GM19193 (cell line): ENCODE measurements around the gene GRIN2A.

Source experiments
- POLR2A ChIP-seq: IDR thresholded peaks from 4 replicates; pipeline ENCODE4 v1.6.1; 2011; ENCODE audit not compliant: insufficient read depth, insufficient read length; ENCODE audit errors: extremely low read depth

Gene GRIN2A

DNA sequence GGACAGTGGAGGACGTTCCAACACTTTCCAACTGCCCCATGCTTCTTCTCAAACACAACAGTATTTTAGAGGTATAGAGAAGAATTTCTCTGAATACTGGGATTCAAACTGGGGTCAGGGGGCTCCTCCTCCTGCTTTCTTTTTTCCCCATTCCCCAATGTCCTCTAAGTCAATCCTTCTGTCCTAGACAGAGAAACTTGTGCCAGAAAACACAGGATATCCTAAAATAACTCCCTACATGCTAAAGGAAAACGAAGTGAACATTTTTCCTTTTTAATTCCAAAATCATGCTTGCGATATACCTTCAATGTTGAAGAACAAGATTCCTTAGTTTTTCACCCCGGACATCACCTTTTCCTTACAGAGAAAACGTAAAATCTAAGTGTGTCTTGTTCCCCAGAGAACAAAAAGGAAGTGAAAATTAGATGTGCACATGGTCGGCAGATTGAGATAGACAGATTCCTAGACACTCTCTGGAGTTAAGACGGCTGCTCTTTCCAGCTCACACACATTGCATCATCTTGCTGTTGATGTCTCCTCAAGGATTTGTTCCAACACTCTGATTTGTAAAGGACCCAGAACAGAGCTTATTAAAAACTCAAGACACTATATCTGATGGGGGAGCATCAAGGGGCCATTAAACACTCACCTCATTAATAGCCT is 228.2 kb downstream of the GRIN2A start:
- TF ChIP-seq POLR2A: no peak

DNA sequence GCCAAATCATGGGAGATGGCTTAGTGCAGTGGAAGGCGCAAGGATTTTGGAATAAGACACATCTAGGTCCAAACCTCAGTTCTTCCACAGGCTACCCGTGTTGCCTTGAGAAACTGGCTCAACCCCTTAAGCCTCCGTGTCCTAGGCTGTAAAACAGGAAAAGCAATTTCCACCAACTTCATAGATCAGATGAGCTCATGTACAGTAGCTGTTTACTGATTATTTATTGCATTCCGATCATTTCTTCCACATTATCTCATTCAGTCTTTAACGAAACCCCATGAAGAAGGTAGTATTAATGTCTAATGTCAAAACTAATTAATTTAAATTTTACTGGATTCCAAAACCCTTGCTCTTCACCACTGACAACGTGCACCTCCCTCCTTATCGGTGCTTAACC is 231.6 kb downstream of the GRIN2A start:
- TF ChIP-seq POLR2A: no peak

DNA sequence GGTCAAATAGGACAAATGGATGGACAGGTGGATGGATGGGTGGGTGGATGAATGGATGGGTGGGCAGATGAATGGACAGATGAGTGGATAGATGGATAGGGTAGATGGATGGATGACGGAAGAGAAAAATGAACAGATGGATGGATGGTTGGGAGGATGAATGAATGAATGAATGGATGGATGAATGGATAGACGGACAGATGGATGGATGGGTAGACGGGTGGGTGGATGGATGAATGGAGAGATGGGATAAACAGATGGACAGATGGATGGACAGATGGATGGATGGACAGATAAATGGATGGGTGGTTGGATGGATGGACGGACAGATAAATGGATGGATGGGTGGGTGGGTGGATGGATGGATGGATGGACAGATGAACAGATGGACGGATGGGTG is 232.8 kb downstream of the GRIN2A start:
- no peak for TF ChIP-seq POLR2A

GRCh38 chr16:9948933-9949332 is 233.3 kb downstream of the GRIN2A start:
- no peak for TF ChIP-seq POLR2A

- no peak for TF ChIP-seq POLR2A
Observed at GRCh38 chr16:9946022-9946720, 236.1 kb downstream of the GRIN2A start.

- no peak for TF ChIP-seq POLR2A
Observed at GRCh38 chr16:9943121-9943520, 239.1 kb downstream of the GRIN2A start.

DNA sequence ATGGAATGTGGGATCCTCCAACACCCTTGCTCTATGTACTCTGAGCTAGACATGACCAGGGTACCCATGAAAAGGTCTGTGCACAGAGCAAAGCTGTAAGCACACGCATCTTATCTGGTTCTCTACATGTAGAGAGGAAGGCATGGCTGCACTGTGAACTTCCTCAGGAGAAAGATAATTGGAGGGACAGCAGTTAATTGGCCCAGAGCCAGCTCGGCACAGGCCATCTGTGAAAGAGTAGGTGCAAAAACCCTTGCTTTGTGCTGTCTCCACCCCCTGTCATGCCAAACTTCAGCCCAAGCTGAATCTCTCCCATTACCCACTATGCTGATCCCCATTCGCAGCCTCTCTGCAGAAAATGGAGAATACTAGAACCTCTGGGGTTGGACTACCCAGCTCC is 241.0 kb downstream of the GRIN2A start:
- no peak for TF ChIP-seq POLR2A

GRCh38 chr16:9934723-9935508 is 247.3 kb downstream of the GRIN2A start:
- TF ChIP-seq POLR2A: no peak

GRCh38 chr16:9932919-9933653 is 249.1 kb downstream of the GRIN2A start:
- TF ChIP-seq POLR2A: no peak

DNA sequence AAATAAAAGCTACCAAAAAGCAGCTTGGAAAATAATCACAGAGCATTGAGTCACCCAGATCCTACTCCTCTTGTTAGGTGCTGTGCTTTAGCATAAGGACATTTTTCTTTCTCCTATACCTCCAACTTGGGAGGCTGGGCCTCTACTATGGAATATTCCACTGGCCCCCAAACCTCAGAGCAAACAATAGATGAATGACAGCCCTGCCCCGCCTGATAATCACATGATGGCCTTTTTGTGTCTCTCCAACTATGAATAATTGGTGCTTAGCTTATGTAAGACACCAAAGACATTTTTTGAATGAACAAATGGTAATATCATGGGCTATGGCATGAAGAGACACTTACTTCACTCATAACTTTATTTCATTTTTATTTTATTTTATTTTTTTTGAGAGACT is 250.2 kb downstream of the GRIN2A start:
- no peak for TF ChIP-seq POLR2A

DNA sequence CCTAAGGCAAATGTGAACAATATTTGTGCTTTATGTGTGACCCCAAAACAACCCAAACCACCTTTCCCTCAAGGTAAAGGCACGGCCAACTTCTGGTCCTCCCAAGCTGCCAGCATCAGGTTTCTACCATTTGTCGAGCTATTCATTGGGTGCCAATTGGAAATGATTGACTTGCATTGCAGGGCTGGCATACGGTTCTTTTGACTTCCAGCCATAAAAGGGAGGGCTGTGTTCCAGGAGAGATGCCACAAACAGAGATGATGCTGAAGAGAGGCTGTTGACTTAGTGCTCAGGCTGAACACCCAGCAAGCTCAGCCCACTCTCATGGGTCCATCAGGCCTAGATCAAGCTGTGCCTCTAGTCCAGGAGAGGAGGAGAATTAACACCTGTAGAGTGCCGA is 252.4 kb downstream of the GRIN2A start:
- TF ChIP-seq POLR2A: no peak

- no peak for TF ChIP-seq POLR2A
Observed at GRCh38 chr16:9929313-9929712, 252.9 kb downstream of the GRIN2A start.

DNA sequence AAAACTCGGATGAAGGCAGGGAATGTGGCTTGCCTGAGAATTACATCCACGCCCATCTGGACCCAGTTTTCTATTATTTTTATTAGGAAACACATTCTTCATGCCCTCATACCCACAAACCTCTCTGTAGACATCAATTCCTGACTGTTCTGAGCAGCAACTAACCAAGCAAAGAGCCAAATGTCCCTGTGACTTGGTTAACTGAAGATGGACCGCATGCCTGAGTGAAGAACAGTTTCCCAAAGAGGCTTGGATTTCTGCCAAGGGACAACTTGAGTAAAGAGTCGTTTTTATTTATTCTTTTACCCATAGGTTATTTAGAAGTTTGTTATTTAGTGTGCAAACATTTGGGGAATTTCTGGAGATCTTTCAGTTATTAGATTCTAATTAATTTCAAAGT is 259.8 kb downstream of the GRIN2A start:
- TF ChIP-seq POLR2A: no peak

- no peak for TF ChIP-seq POLR2A
Observed at GRCh38 chr16:9921997-9922396, 260.2 kb downstream of the GRIN2A start.

DNA sequence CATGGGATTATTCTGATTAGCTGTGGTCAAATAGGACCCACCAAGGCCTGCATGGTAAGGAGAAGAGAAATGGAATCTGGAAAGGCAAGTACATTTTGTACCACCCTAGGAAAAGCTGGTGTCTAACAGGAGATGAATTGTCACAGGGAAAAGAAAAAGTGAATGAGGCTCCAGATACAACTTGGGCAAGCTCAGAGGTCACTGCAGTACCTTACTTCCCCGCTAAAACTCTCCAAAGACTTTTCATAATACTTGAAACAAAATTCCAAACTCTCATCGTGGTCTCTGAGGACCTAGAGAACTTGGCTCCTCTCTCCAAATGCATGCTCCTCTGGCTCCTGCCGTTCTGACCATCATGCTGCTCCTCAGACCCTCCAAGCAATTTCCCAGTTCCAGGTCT is 262.8 kb downstream of the GRIN2A start:
- no peak for TF ChIP-seq POLR2A
